C4-2B (cell line): Measurements from ENCODE around the gene TMEM125.

ENCODE experiments used
- ZFX ChIP-seq: fragments of 450-650 bp; IDR thresholded peaks from 2 replicates; pipeline ENCODE4 v1.6.1; 2017
- TF ChIP-seq, protein P1 (sequence below): fragments of 450-650 bp; conservative IDR thresholded peaks from 2 replicates; pipeline ENCODE4 v1.5.1; 2017; ENCODE audit warnings: mild to moderate bottlenecking

DNA sequence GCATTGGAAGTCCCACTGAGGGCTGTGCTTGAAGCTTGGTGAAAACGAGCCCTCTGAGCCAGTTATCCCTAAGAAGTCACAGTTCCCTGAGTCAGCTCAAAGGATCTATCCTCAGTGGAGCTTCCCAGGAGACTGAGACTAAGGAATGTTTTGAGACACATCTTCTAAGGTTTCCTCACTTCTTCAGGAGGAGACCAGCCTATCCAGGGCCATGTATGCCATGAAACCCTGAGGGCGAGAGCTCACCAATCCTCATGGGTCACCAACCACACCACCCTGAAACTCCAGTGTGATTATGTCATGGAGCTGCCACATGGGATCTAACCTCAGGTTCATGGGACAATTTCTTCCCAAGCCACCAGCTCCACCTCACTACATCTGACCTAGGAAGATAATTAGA, 23.4 kb downstream of the TMEM125 start:
- TF ChIP-seq, protein P1, sequence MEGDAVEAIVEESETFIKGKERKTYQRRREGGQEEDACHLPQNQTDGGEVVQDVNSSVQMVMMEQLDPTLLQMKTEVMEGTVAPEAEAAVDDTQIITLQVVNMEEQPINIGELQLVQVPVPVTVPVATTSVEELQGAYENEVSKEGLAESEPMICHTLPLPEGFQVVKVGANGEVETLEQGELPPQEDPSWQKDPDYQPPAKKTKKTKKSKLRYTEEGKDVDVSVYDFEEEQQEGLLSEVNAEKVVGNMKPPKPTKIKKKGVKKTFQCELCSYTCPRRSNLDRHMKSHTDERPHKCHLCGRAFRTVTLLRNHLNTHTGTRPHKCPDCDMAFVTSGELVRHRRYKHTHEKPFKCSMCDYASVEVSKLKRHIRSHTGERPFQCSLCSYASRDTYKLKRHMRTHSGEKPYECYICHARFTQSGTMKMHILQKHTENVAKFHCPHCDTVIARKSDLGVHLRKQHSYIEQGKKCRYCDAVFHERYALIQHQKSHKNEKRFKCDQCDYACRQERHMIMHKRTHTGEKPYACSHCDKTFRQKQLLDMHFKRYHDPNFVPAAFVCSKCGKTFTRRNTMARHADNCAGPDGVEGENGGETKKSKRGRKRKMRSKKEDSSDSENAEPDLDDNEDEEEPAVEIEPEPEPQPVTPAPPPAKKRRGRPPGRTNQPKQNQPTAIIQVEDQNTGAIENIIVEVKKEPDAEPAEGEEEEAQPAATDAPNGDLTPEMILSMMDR = no peak
- TF ChIP-seq ZFX = no peak
